GM21619 (cell line): ENCODE results near the gene CACNA2D1.
A peak's percentile ranks its signal among the peaks of the same experiment; 100 is the strongest.

Experiments
- ATAC-seq: cut with Tn5 transposase; IDR thresholded peaks from one replicate; pipeline ENCODE4 v1.9.1; 2021; ENCODE audit not compliant: unreplicated experiment

The CACNA2D1 gene

DNA sequence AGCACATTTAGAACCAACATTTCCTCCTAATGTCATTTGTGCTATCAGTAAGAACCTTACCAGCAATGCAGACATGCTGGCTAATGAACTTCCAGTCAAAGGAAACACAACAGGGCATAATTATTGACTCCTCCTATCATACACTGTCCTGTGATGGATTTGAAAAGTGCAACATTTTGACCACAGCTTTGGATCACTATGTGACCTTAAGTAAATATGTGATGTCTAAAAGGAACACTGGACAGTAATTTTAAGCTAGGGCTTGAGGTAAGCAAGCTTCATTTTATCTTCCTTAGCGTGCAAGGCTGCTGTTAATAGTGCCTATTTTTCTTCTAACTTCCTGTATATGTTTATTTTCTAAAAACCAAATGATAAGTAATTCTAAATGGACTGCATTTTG, 433.2 kb downstream of the CACNA2D1 start:
- ATAC-seq = no peak

DNA sequence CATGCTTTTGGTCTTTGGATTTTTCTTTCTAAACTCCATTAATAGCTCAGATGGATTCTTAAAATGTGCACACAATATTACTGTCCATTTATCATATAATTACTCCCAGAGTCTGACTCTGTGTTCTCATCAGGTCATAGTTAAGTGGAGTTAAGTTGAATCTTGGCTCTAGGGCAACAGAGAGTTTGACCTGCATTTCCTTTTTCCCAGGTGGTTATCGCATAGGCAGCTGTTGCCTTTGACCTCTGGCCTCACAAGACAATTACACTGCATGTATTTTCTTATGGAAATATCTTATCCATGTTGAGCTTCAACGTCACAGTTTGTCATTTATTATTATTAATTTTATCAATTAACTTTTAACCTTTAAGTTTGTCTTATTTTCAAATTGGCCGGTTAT, 436.3 kb downstream of the CACNA2D1 start:
- no peak for ATAC-seq

DNA sequence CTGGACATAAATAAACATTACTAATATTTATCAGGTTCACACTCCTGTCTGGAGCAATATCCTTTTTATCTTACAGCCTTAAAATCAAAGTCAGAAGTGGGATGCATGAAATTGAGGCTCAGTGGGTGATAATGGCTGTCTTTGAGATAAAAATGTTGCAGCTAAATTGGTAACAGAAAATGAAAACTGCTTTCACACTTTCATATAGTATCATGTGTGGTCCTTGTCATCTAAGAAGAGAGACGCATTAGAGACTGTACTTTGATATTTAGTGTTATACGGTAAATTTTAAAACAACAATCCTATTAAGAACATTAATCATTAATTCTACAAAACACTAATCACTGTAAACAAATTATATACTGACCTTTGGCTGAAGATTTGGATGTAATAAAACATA, 438.5 kb downstream of the CACNA2D1 start:
- no peak for ATAC-seq

GRCh38 chr7:81993186-81993585, 450.4 kb downstream of the CACNA2D1 start:
- no peak for ATAC-seq

DNA sequence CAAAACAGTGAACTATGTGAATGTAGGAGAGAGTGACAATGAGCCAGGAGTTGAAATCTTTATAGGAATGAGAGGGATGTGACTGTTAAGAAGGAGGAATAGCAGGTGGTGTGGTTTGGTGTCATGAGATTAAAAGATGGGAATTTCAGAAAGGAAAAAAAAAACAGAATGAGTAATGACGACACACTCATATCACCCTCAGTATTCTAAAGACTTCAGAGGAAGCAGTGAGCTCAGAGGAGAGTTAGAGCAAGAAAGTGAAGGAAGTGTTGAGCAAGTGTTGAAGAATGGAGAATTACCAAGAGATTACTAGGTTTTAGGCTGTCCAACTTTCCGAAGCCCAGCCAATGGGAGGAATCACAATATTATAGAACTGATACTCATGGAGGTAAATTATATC, 453.2 kb downstream of the CACNA2D1 start:
- ATAC-seq = no peak

DNA sequence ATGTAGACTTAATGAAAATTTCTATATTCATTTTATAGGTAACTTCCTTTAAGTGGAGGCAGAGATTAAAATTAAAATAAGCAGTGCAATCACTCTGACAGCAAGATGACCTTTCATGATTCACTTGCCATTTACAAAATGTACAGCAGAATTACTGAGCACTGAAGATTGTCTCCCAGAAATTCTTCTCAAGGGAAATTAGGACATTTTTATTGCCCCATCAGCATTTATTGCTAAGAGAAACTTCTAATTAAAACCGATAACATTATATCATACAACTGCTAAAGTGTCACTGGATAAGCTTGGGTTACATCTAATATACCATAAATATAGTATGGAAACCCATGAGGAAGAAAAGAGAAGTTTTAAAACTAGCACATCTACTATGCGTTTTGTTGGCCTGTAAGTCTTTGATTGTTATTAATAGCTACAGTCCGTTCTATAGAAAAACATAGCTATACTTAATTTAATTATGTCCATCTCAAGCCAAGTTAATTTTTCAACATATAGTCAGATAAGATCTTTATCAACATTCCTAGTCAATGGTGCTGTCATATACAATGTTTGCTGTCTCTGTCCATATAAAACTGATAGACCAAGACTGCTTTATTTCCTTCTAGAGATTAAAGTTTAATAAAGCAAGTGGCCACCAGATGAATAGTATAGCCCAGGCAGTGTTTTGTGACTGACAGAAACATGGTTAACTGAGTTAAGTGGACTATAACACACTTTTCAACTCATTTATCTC, 456.7 kb downstream of the CACNA2D1 start:
- no peak for ATAC-seq

DNA sequence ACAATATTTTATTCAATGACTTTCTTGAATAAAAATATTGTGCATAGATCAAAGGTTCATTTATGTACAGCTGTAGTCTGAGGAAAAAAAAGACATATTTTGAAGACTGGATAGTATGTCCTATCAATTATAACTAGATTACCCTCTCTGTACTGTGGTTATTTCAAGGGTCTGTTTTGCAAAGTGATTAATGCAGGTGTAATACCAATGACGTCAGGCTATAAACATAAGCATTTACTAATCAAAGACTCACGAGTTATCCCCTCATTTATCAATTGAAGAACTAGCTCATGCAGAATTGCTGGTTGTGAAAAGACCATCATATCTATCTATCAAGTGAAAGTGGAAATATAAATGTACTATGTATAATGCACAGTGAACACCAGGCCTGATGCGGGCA, 460.2 kb downstream of the CACNA2D1 start:
- ATAC-seq = no peak

DNA sequence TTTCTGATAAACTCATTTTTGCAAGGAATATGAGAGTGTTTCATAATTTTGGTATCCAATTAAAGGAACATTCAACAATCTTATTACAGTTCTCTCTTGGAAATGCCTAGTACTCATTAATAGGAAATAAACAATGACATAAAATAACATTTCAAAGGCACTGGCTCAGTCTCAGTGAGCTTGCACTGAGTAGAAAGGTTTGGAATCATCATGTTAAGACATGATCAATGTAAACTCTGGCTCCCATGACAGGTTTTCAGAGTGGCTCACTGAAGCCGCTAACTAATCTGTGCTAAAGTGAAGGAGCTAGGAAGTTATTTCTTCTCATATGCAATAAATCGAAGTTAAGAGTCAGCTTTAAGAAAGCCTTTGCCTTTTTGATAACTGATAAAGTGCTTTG, 470.5 kb downstream of the CACNA2D1 start:
- ATAC-seq = no peak

GRCh38 chr7:81960026-81960425, 483.6 kb downstream of the CACNA2D1 start:
- ATAC-seq = no peak

DNA sequence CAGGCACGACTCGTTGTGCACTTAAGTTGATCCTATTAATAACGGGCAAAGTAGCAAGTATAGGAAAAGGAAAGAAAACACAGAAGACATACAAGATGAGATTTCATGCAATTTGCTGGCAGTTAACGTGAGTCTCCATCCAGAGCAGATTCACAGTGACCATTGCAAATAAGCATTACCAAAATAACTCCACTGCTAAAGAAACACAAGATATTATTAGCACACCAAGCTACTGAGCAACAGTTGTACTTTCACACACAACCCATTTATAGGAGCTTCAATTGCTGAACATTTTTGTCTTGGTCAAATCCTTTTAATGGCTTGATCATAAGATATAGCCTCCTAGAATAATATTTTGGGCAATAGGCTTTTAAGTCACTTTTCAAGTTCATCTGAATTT, 486.1 kb downstream of the CACNA2D1 start:
- no peak for ATAC-seq

- no peak for ATAC-seq
Measured at GRCh38 chr7:81956520-81956919, 487.1 kb downstream of the CACNA2D1 start.

- no peak for ATAC-seq
Measured at GRCh38 chr7:81949306-81949705, 494.3 kb downstream of the CACNA2D1 start.

DNA sequence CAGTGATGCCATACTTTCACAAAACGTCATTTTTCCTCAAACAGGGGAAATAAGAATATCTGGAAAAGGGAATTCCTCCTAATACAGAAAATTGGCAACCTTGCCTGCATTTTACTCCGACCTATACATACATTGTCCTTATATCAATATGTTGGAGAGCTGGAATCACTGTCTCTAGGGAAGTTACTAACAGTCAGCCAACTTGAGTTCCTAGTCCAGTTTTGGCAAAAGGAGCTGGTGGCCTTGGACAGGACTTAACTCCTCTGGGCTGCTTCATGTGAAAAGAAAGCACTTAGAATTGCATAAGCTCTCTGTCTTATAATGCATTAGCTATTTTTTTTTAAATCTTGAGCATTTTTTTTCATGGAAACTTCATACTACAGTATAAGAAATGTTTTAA, 499.5 kb downstream of the CACNA2D1 start:
- no peak for ATAC-seq

- ATAC-seq = no peak
Measured at GRCh38 chr7:81937091-81937490, 506.5 kb downstream of the CACNA2D1 start.

GRCh38 chr7:81934596-81935301, 508.8 kb downstream of the CACNA2D1 start:
- ATAC-seq = no peak

- no peak for ATAC-seq
Measured at GRCh38 chr7:81932936-81933335, 510.6 kb downstream of the CACNA2D1 start.

DNA sequence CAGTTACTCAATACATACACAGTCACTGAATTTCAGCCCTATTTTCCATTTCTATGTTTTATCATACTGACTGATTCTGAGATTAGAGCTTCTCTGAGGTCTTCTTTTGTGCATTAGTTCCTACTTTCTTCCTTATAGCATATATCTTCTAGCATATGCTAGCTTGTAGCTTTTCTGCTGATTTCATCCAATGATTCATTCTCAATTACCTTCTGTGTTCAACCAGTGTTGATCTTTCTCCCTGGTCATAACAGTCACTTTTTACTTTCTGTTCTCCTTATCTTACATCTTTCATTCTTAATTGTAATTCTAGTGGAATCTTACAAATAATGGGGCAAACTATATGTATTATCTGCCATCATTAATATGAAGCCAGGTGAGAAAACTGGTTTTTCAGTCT, 514.2 kb downstream of the CACNA2D1 start:
- no peak for ATAC-seq

GRCh38 chr7:81926154-81926553, 517.4 kb downstream of the CACNA2D1 start:
- no peak for ATAC-seq

DNA sequence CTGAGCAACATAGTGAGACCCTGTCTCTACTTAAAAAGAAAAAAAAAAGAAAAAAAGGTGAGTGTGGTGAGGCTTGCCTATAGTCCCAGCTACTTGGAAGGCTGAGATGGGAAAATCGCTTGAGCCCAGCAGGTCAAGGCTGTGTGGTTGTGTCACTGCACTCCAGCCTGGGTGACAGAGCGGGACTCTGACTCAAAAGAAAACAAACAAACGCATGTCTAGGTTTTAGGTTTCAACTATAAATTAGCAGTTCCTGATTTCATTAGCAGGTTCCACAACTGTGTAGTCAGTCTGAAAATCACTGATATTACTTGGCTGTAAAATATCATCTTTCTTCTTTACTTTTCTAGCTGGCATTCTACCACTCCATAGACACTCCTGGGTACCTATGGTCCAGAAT, 518.0 kb downstream of the CACNA2D1 start:
- ATAC-seq = peak; percentile 70

GRCh38 chr7:81924494-81924893, 519.1 kb downstream of the CACNA2D1 start:
- no peak for ATAC-seq

- no peak for ATAC-seq
Measured at GRCh38 chr7:81919494-81919893, 524.1 kb downstream of the CACNA2D1 start.

DNA sequence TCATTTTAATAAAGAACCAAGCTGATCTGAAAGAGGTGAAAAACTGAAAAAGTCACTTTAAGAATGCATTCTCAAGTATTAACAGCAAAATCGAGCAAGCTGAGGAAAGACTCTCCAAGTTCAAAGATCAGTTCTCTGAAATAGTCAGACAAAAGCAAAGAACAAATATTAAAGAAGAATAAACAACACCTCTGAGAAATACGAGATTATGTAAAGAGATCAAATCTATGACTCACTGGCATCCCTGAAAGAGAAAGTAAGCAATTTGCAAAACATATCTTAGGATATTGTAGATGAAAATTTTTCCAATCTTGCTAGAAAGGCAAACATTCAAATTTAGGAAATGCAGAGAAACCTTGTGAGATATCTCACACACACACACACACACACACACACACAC, 535.4 kb downstream of the CACNA2D1 start:
- no peak for ATAC-seq

DNA sequence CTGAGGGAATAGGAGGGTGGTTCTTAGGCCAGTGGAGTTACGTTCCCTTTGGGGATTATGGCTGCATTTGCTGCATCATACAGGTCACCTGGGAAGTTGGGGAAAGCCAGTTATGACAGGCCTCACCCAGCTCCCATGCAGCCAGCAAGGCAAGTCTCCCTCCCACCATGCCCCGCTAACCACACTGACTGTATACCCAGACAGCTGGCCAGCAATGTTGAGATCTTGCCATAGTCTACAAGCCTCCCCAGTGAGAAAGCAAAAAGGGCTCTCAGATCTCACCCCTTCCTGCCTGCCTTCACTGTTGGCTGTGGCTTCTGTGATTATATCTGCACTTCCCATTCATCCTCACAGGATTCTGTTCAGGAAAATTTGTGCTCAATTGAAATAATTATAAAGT, 540.5 kb downstream of the CACNA2D1 start:
- no peak for ATAC-seq
